ENCODE results near the gene PLEKHG5. TPM values are rescaled to one million over a fixed set of nuclear protein-coding genes. Genes with fewer than 3 reads are reported as not detected.
"Not testable (repeated sequence)": the region's sequence is repeated elsewhere in the genome, so short reads cannot be mapped to it uniquely, and the experiment has no call there.

Gene PLEKHG5
- total RNA-seq, 1 donor from 2014 or later, result 16.8 TPM

GRCh38 chr1:6499296-6499695 is 7.8 kb upstream of the PLEKHG5 start:
- no peak for DNase-seq (ENCODE audit: missing footprints)
- ATAC-seq, result no peak
- intact Hi-C loops (cut with DNase I), result no loop called here

DNA sequence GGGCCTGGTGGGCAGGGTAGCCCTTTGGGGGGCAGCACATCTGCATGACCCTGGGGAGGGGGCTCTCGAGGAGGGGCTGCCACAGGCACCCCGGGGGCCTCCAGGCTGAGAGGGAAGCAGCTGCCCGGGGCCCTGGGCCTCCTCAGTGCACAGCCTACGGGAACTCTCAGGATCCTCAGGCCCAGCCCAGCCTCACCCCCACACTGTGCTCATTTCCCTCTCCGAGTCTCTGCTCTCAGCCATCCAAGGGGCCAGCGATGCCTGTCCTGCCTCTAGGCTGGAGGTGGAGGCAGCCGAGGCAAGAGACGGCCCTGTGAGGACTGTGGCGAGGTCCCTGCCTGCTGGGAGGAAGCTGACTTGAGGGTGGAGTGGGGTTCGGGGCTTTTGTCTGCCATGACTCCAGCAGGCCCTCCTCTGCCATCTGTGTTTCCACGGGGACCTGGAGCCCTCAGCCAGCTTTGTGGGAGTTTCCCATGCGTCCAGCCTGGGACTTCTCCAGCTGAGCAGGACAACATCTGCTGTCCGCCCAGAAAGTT is 7.2 kb upstream of the PLEKHG5 start:
- intact Hi-C loops (cut with DNase I), result no loop called here
- DNase-seq (ENCODE audit: missing footprints), result no peak
- ATAC-seq, result no peak

DNA sequence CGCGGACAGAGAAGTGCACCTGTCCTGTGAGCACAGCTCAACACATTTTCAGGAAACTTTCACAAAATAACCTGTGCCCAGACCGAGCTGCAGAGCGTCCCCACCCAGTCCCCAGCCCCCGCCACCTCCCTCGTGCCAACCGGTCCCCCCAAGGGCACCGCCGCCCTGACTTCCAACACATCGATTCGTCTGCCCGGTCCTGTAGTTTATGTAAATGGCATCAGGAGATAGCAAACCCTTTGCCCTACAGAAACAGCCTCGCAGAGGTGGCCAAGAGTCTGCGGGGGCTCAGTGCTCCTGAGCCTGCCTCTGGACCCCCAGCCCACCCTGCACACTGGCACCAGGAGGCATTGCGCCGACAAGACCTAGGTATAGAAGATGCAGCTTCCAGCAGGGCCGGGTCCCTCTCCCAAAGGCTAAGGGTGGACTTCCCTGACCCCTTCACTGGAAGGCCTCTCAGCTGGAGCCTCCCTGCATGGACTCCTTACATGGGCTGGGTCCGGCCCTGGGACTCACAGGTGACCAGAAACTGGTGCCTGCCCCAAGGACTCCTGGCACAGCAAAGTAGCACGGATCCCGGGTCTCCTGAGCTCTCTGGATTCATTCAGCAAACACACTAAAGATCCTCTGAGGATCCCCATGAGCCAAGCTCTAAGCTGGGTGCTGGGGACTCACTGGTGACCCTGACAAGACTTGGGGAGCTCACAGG is 6.6 kb upstream of the PLEKHG5 start:
- no peak for DNase-seq (ENCODE audit: missing footprints)
- intact Hi-C loops (cut with DNase I), result no loop called here
- ATAC-seq, result no peak

DNA sequence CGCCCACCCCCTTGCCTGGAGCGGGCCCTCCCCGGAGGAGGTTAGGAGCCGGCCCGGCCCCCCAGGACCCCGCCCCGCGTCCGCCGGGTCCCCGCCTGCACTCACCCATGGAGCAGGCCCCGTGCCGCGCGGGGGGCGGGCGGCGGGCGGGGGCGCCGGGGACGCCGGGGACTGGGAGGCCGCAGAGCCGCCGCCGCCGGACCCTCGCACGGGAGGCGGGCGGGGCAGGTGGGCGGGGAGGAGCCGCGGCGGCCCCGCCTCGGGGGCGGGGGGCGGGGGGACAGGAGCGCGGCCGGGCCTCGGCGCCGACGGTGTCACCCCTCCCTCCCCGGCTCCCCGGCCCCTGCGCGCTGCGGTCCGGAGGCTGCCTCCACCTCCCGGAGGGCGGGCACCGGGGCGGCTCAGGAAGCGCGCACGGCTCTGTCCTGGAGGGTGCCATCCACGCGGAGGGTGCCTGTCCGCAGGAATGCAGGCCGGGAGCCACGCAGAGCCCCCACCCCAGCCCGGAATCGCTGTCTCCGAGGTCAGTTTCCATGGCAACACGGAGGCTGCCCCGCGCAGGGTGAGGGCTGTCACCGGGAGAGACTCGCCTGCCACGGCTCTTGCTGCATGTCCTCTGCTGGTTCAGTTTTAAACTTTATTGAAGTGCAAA is 5.9 kb upstream of the PLEKHG5 start:
- intact Hi-C loops (cut with DNase I), result no loop called here
- ATAC-seq, result peak; percentile 66
- DNase-seq (ENCODE audit: missing footprints), result peak; percentile 84

GRCh38 chr1:6496890-6497214 is 5.4 kb upstream of the PLEKHG5 start:
- intact Hi-C loops (cut with DNase I), result no loop called here

DNA sequence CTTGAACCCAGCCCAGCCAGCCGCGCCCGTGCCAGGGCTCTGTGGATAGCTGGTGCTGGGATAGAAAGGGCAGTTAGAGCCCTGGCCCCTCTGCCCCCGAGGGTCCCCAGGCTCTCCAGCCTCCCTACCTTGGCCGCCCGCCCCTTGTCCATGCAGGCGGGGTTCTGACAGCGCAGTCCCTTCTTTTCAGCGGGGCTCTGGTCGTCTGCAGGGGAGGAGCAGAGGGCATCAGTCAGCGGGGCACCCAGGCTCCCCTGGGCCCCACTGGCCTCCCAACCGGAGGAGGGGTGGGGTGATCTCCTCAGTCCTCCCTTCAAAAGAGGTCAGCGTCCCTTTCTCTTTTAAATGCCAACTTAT is 4.9 kb upstream of the PLEKHG5 start:
- intact Hi-C loops (cut with DNase I), result no loop called here
- DNase-seq (ENCODE audit: missing footprints) (no peak), ATAC-seq (no peak)

More at GRCh38 chr1:6496890-6497214, 5.4 kb upstream of the PLEKHG5 start:
- no peak for ATAC-seq
- no peak for DNase-seq (ENCODE audit: missing footprints)

DNA sequence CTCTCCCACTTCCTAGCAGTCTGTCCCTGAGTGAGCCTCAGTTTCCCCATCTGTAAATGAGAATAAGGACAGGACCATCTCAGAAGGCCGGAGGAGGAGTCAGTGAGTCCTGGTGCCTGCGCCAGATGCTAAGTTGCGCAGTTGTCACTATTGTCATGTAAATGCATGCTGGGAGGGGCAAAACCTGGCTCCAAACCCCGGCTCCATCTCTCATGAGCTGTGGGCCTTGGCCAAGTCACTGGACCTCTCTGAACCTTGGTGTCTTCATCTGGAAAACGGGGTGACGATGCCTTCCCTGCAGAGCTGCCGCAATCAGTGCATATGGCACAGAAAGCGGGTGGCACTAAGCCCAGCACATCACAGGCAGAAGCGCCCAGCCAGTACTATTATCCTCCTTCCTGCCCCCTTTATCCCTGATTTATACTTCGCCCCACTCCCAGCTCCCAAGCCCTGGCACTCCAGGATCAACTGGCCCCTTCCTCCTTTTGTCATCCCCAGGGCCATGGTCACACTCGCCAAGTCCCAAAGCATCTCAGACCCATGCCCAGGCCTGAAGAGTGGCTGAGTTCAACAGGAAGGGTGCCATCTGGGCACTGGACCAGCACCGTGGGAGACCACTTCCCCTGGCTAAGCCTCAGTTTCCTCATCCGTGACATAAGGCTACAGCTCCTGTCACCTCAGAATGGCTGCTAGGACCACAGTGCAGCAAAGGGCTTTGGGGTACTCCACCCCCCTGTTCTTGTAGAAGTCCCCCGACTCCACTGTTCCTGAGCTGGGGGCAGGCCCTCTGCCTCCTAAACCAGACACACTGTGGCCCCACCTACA is 4.3 kb upstream of the PLEKHG5 start:
- DNase-seq (ENCODE audit: missing footprints) (no peak), ATAC-seq (no peak)
- intact Hi-C loops (cut with DNase I), result no loop called here

- intact Hi-C loops (cut with DNase I), result no loop called here
- DNase-seq (ENCODE audit: missing footprints) (no peak), ATAC-seq (no peak)
Observed at GRCh38 chr1:6495041-6495441, 3.6 kb upstream of the PLEKHG5 start.

DNA sequence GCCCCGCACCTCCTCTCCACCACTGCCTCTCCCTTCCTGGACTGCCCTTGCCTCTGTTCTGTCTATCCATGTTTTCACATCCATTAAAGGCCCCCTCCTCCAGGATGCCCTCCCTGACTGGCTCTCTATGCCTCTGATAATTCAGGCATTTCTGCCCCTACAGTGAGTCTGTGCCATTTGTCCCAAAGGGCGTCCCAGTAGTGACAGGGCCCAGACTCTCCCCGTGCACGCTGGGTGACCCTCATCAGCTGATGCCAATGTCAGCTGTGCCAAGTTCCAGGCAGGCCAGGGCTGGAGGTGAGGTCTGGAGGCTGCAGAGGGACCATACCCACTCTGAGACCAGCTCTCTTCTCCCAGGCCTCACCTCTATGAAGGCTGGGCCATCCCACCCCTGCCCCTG is 3.2 kb upstream of the PLEKHG5 start:
- DNase-seq (ENCODE audit: missing footprints) (no peak), ATAC-seq (peak; percentile 45)
- intact Hi-C loops (cut with DNase I), result no loop called here

DNA sequence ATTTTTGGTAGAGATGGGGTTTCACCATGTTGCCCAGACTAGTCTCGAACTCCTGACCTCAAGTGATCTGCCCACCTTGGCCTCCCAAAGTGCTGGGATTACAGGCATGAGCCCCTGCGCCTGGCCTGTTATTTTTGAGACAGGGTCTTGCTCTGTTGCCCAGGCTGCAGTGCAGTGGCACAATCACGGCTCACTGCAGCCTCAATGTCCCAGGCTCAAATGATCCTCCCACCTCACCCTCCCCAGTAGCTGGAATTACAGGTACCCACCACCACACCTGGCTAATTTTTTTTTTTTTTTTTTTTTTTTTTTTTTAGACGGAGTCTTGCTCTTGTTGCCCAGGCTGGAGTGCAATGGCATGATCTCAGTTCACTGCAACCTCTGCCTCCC is 2.4 kb upstream of the PLEKHG5 start:
- intact Hi-C loops (cut with DNase I); DNase-seq (ENCODE audit: missing footprints); ATAC-seq: not testable (repeated sequence)

GRCh38 chr1:6491966-6492365 is 499 bp upstream of the PLEKHG5 start:
- DNase-seq (ENCODE audit: missing footprints), result no peak
- no peak for ATAC-seq
- intact Hi-C loops (cut with DNase I), result no loop called here

DNA sequence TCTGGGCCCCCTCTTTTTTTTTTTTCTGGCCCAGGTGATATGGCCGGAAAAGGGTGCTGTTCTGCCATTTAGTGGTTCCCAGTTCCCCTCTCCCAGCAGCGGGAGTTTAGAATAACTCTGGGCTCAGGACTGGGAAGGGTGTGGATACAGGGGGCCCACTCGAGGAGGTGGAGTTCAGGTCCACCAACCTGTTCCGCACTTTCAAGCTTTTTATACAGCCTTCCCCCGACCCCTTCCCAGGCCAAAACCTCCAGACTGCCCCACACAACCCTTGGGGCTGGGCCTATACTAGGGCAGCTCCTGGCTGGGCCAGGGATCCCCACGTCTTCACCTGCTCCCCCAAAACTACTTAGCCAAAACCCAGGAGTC is 402 bp downstream of the PLEKHG5 start:
- no peak for DNase-seq (ENCODE audit: missing footprints)
- ATAC-seq, result no peak
- intact Hi-C loops (cut with DNase I), result no loop called here

- intact Hi-C loops (cut with DNase I), result no loop called here
- no peak for DNase-seq (ENCODE audit: missing footprints)
- ATAC-seq, result peak; percentile 56
Observed at GRCh38 chr1:6490181-6491080, 1.0 kb downstream of the PLEKHG5 start.

DNA sequence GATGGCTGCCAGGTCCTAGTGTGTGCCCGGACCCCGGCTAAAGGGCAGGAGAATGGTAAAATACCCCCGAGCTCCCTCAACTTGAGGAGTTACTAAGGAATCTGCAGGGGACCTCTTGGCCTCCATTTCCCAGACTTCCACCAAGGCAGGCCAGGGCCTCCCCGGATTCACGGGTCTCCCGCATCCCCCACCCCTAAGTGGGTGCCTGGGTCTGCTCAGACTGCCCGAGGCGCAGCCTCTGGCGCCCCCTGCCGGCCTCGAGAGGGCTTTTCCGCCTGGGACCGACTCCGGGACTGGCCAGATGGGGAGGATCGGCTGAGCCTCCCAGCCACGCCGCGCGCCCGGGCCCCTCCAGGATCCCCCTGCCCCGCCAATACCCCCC is 1.7 kb downstream of the PLEKHG5 start:
- DNase-seq (ENCODE audit: missing footprints) (peak; percentile 83), ATAC-seq (peak; percentile 53)
- intact Hi-C loops (cut with DNase I), result loop anchor here (2.0 to 5.0 kb wide), 2 partner anchors 33 to 158 kb away; no protein-coding TSS in a partner anchor

DNA sequence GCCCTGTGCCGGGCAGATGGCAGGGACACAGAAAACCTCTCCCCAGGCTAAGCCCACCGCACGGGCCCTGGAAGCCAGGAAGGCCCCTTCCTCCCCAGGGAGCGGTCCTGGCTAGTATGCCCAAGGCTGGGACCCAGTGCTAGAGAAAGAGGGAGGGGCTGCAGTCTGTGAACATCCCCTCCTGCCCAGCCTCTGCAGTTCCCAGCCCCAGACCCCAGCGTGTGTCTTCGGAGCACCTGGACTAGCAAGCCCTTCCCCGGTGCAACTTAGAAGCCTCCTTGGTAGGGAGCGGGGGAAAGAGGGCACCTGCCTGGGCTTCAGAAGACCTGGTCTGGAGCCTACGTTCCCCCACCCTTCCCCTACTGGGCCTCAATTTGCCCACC is 2.1 kb downstream of the PLEKHG5 start:
- intact Hi-C loops (cut with DNase I), result loop anchor here (2.0 to 5.0 kb wide), 2 partner anchors 33 to 158 kb away; no protein-coding TSS in a partner anchor
- no peak for DNase-seq (ENCODE audit: missing footprints)
- ATAC-seq, result no peak

DNA sequence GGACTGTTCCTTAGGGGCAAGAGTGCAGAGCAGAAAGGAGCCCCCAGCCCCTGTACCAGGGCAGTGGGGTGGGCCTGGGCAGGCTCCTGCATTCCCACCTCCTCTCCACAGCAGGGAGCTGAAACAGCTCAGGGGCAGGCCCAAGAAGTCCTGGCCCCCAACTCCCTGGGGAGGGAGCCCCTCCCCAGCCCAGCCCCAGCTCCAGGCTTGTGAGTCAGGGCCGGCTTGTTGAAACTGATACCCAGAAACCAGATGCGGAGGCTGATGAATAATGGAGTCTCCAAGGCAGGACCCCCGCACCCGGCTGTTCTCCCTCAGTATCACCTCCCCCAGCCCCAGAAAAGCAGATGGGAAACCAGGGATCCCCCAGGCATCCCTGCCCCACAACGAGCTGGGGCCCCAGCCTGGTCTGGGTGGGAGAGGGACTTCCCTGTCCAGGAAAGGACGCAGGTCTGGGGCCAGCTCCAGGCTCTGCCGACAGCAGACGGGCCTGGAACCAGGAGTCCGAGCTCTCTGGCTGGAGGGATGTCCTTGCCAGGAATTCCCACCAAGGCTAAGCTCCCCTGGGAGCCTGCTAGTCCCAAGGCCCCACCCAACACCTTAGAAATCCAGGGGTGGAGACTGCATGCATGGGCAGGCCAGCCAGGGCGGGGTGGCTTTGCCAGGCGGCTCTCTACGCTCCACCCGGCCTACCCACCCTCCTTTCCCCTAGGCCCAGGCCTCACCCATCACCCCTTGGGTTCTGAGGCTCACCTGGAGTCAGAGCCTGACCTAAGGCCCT is 2.7 kb downstream of the PLEKHG5 start:
- ATAC-seq (no peak), DNase-seq (ENCODE audit: missing footprints) (no peak)
- intact Hi-C loops (cut with DNase I), result loop anchor here (2.0 to 5.0 kb wide), 2 partner anchors 34 to 159 kb away; no protein-coding TSS in a partner anchor

DNA sequence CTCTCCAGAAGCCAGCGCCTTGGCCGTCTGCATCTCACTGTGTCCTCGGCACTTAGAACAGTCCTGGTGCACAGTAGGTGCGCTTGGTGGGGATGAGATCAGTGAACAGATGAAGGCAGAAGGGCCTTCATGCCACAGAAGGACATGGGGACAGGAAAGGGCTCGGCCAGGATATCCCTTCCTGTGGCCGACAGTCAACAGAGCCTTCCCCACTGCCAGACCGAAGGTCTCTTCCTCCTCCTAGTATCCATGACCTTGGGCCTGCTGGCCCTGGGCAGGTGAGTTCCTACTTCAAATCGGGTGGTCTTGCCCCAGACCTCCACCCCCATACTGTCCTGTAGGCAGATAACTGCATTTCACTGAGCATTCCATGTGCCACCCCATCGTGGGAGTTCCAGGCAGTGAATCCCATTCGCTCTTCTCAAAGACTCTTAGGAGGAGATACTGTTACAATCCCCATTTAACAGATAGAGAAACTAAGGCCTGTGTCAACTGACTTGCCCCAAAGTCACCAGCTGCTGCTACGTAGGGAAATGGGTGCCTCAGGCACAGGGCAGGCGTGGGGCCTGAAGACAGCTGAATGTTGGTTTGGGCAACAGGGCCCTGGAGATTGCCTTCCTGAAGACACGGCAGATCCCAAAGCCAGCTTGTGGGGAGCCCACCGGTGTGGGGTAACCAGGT is 3.5 kb downstream of the PLEKHG5 start:
- intact Hi-C loops (cut with DNase I), result loop anchor here (2.0 to 5.0 kb wide), 2 partner anchors 35 to 159 kb away; no protein-coding TSS in a partner anchor
- DNase-seq (ENCODE audit: missing footprints), result no peak
- no peak for ATAC-seq

Measured in Right ventricle myocardium inferior (tissue), 1 donor.